ACHN (cell line): Measurements from ENCODE around the gene FAR2.
"Not testable (repeated sequence)": the region's sequence is repeated elsewhere in the genome, so short reads cannot be mapped to it uniquely, and the experiment has no call there.

Experiments used
- DNase-seq: peaks from one replicate; pipeline ENCODE4 v3.0.0-alpha.2; 2015
- in situ Hi-C: cut with HindIII; loops from 2 replicates; pipeline ENCODE4 v1.10.0; 2017; ENCODE audit warnings: low sequenced_read_pairs, low pct_ligation_motif_present, low pct_unique_long_range_greater_than_20kb

Gene FAR2

GRCh38 chr12:29148911-29149690 lies at the start of gene FAR2:
Gene FAR2 (plus strand): TSS chr12:29149278. CDS start chr12:29270450, 121,172 bp downstream.
- DNase-seq: peak; percentile 27
- in situ Hi-C loops: no loop called here

GRCh38 chr12:29102741-29103140 lies 46.3 kb upstream of the FAR2 start:
- in situ Hi-C loops: no loop called here
- DNase-seq: no peak

- in situ Hi-C loops: no loop called here
- DNase-seq: no peak
Observed at GRCh38 chr12:29103539-29103974, 45.5 kb upstream of the FAR2 start.

GRCh38 chr12:29104516-29104915 lies 44.6 kb upstream of the FAR2 start:
- in situ Hi-C loops: no loop called here
- DNase-seq: no peak

- in situ Hi-C loops: no loop called here
- no peak for DNase-seq
Observed at GRCh38 chr12:29110506-29111442, 38.3 kb upstream of the FAR2 start.

- DNase-seq: no peak
- in situ Hi-C loops: no loop called here
Observed at GRCh38 chr12:29113101-29113500, 36.0 kb upstream of the FAR2 start.

GRCh38 chr12:29116414-29116813 lies 32.7 kb upstream of the FAR2 start:
- in situ Hi-C loops: no loop called here
- no peak for DNase-seq

- in situ Hi-C loops: no loop called here
- DNase-seq: no peak
Observed at GRCh38 chr12:29131539-29131938, 17.5 kb upstream of the FAR2 start.

- in situ Hi-C loops: no loop called here
- DNase-seq: no peak
Observed at GRCh38 chr12:29132316-29132715, 16.8 kb upstream of the FAR2 start.

- no peak for DNase-seq
- in situ Hi-C loops: no loop called here
Observed at GRCh38 chr12:29133181-29133580, 15.9 kb upstream of the FAR2 start.

GRCh38 chr12:29133680-29134079 lies 15.4 kb upstream of the FAR2 start:
- in situ Hi-C loops: no loop called here
- DNase-seq: no peak

- in situ Hi-C loops, DNase-seq: not testable (repeated sequence)
Observed at GRCh38 chr12:29138256-29138655, 10.8 kb upstream of the FAR2 start.

- in situ Hi-C loops, DNase-seq: not testable (repeated sequence)
Observed at GRCh38 chr12:29138855-29139254, 10.2 kb upstream of the FAR2 start.

- no peak for DNase-seq
- in situ Hi-C loops: no loop called here
Observed at GRCh38 chr12:29145372-29146170, 3.5 kb upstream of the FAR2 start.

GRCh38 chr12:29146196-29146595 lies 2.9 kb upstream of the FAR2 start:
- no peak for DNase-seq
- in situ Hi-C loops: no loop called here

GRCh38 chr12:29147731-29148595 lies 1.1 kb upstream of the FAR2 start:
- DNase-seq: no peak
- in situ Hi-C loops: no loop called here

GRCh38 chr12:29148596-29148910 lies 525 bp upstream of the FAR2 start:
- no peak for DNase-seq
- in situ Hi-C loops: no loop called here

- in situ Hi-C loops: no loop called here
Observed at GRCh38 chr12:29149691-29150281, 708 bp downstream of the FAR2 start.

More at GRCh38 chr12:29149691-29150281, 708 bp downstream of the FAR2 start:
- no peak for DNase-seq
